ENCODE results near the gene REM1.

DNA sequence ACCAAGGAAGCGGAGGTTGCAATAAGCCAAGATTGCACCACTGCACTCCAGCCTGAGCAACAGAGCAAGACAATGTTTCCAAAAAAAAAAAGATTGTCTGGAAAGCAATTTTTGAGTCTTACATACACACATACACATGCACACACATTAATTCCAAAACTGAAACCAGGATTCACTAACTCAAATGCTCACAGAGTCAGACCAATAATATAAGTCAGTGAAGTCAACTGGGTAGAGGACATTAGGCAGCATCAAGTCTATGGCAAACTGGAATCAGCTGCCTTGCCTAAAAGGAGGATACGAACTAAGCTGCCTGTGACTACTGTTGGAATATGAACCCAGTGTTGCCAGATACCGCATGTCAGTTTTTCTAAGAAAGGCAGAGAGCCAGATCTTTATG is 15.7 kb downstream of the REM1 start:
- TF ChIP-seq, protein P1, sequence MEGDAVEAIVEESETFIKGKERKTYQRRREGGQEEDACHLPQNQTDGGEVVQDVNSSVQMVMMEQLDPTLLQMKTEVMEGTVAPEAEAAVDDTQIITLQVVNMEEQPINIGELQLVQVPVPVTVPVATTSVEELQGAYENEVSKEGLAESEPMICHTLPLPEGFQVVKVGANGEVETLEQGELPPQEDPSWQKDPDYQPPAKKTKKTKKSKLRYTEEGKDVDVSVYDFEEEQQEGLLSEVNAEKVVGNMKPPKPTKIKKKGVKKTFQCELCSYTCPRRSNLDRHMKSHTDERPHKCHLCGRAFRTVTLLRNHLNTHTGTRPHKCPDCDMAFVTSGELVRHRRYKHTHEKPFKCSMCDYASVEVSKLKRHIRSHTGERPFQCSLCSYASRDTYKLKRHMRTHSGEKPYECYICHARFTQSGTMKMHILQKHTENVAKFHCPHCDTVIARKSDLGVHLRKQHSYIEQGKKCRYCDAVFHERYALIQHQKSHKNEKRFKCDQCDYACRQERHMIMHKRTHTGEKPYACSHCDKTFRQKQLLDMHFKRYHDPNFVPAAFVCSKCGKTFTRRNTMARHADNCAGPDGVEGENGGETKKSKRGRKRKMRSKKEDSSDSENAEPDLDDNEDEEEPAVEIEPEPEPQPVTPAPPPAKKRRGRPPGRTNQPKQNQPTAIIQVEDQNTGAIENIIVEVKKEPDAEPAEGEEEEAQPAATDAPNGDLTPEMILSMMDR (IDR thresholded peaks at IDR 0.05) = no peak
- no peak for TF ChIP-seq ZFX (IDR thresholded peaks at IDR 0.05; ENCODE audit: borderline replicate concordance)
